B cell (primary cell): ENCODE measurements around the gene CD55. TPM values are rescaled to one million over a fixed set of nuclear protein-coding genes. Genes with fewer than 3 reads are reported as not detected.
"Not testable (repeated sequence)": the region's sequence is repeated elsewhere in the genome, so short reads cannot be mapped to it uniquely, and the experiment has no call there.

Source experiments
- ATAC-seq: fragments of 200-7000 bp; cut with Tn5 transposase; one replicate; pipeline ENCODE4 v1.10.0; 2021; ENCODE audit warnings: low read depth, mild to moderate bottlenecking, moderate number of reproducible peaks, moderate library complexity
- CTCF ChIA-PET: fragments of 350-600 bp; sonication (Branson Sonifier 250); formaldehyde crosslinking; loops from one replicate; lab custom pipeline; 2021; ENCODE audit warnings: antibody characterized with exemption, inconsistent platforms; lab: Charles Lee
- POLR2A ChIA-PET: fragments of 350-600 bp; sonication (Branson Sonifier 250); formaldehyde crosslinking; loops from one replicate; lab custom pipeline; 2021; ENCODE audit warnings: antibody characterized with exemption; lab: Charles Lee
- DNase-seq: peaks from one replicate; pipeline ENCODE4 v3.0.0; 2013
- H2AFZ ChIP-seq: 2 replicates; pipeline ENCODE4 v1.6.1; 2012; ENCODE audit warnings: mild to moderate bottlenecking, low read depth, low read length; ENCODE audit not compliant: insufficient read depth, poor library complexity, severe bottlenecking
- H3K27ac ChIP-seq, 2 donors: 1 replicate in 1 of 2; 2 replicates in 1 of 2; pipeline ENCODE4 v1.5.1; 2012 to 2013; ENCODE audit warnings: low read length in 2 of 2, mild to moderate bottlenecking in 2 of 2, moderate library complexity in 1 of 2
- H3K27me3 ChIP-seq, 4 experiments: fragments of 200-600 bp in 1 of 4; sonication (generic) in 1 of 4; replicated peaks in 1 of 4; 1 replicate in 2 of 4; 2 replicates in 2 of 4; pipeline versions ENCODE4 v1.6.1 to v1.7.0; 2013 to 2016; ENCODE audit warnings: low read length in 3 of 4, mild to moderate bottlenecking in 2 of 4, mixed read lengths in 1 of 4, moderate library complexity in 1 of 4; ENCODE audit not compliant: insufficient read depth in 4 of 4, control insufficient read depth in 3 of 4; ENCODE audit errors: control extremely low read depth in 1 of 4
- H3K36me3 ChIP-seq, 2 experiments: replicated peaks in 1 of 2; 1 replicate in 1 of 2; 2 replicates in 1 of 2; pipeline versions ENCODE4 v1.6.1 to v1.7.1; 2013; ENCODE audit warnings: low read length in 1 of 2; ENCODE audit not compliant: insufficient read depth in 2 of 2, control insufficient read depth in 1 of 2; ENCODE audit errors: control extremely low read depth in 1 of 2, extremely low read depth in 1 of 2
- H3K4me1 ChIP-seq, 2 donors: fragments of 200-600 bp in 1 of 2; sonication (generic) in 1 of 2; 1 replicate in 1 of 2; 2 replicates in 1 of 2; pipeline versions ENCODE4 v1.5.1 to v1.6.1; 2013 to 2017; ENCODE audit warnings: low read length in 2 of 2; ENCODE audit not compliant: control insufficient read depth in 2 of 2, insufficient read depth in 2 of 2
- H3K4me2 ChIP-seq: replicated peaks from 2 replicates; pipeline ENCODE3; 2012; ENCODE audit warnings: mild to moderate bottlenecking, low read depth, low read length; ENCODE audit not compliant: poor library complexity, severe bottlenecking
- H3K4me3 ChIP-seq, 5 experiments: fragments of 200-600 bp in 1 of 5; sonication (generic) in 1 of 5; 1 replicate in 3 of 5; 2 replicates in 2 of 5; pipeline versions ENCODE4 v1.5.1 to v1.7.0; 2011 to 2016; ENCODE audit warnings: low read length in 4 of 5, mild to moderate bottlenecking in 4 of 5, low read depth in 2 of 5, control low read depth in 1 of 5, moderate library complexity in 1 of 5; ENCODE audit not compliant: insufficient read depth in 1 of 5; ENCODE audit errors: control extremely low read depth in 1 of 5, extremely low read depth in 1 of 5
- H3K79me2 ChIP-seq: fragments of 200-600 bp; sonication (generic); one replicate; pipeline ENCODE4 v1.6.0; 2016; ENCODE audit warnings: low read length; ENCODE audit not compliant: control insufficient read depth, insufficient read depth
- H3K9ac ChIP-seq: fragments of 200-600 bp; sonication (generic); 2 replicates; pipeline ENCODE4 v1.6.1; 2017; ENCODE audit warnings: mild to moderate bottlenecking, low read length, moderate library complexity
- H3K9me3 ChIP-seq, 3 donors: one replicate each; pipeline versions ENCODE4 v1.6.1 to v1.7.1; 2013; ENCODE audit warnings: low read length in 2 of 3; ENCODE audit not compliant: control insufficient read depth in 2 of 3, insufficient read depth in 1 of 3; ENCODE audit errors: control extremely low read depth in 1 of 3
- H4K20me1 ChIP-seq: 2 replicates; pipeline ENCODE4 v1.6.0; 2012; ENCODE audit warnings: mild to moderate bottlenecking, low read length; ENCODE audit not compliant: insufficient read depth, control insufficient read depth, poor library complexity, severe bottlenecking
- H3K27ac Mint-ChIP-seq: one replicate; pipeline ENCODE4 v1.8.0; 2021; ENCODE audit warnings: mixed read lengths
- H3K27me3 Mint-ChIP-seq: one replicate; pipeline ENCODE4 v1.8.0; 2021; ENCODE audit warnings: mixed read lengths
- H3K4me1 Mint-ChIP-seq: one replicate; pipeline ENCODE4 v1.8.0; 2021; ENCODE audit warnings: mixed read lengths
- H3K4me3 Mint-ChIP-seq: one replicate; pipeline ENCODE4 v1.8.0; 2021; ENCODE audit warnings: mixed read lengths
- H3K9me3 Mint-ChIP-seq: one replicate; pipeline ENCODE4 v1.8.0; 2022; ENCODE audit warnings: mixed read lengths; ENCODE audit not compliant: insufficient read depth
- EZH2 ChIP-seq: IDR thresholded peaks from 2 replicates; pipeline ENCODE4 v1.6.1; 2012; ENCODE audit warnings: borderline replicate concordance, low read depth, mild to moderate bottlenecking, moderate library complexity, low read length; ENCODE audit not compliant: insufficient read depth, poor library complexity, severe bottlenecking
- WGBS: methylation state at CpG from one replicate; pipeline ENCODE4 v1.1.5; 2013; ENCODE audit warnings: missing lambda C conversion rate; ENCODE audit not compliant: insufficient coverage; 5-methylcytosine and 5-hydroxymethylcytosine counted together
- intact Hi-C: fragments of 100-400 bp; cut with micrococcal nuclease; formaldehyde crosslinking; loops from one replicate; pipeline ENCODE4 v1.10.0; 2022
- polyA plus RNA-seq: library from polyadenylated mRNA; depleted of rRNA; stranded (reverse); fragments of >200 nt; gene quantifications from 2 replicates; pipeline ENCODE4 v1.2.3, GENCODE V29; 2012
- total RNA-seq, 2 donors: library from RNA; stranded (reverse); fragments of 120-200 nt in 1 of 2; gene quantifications; 1 replicate in 1 of 2; 2 replicates in 1 of 2; pipeline versions ENCODE4 v1.2.3 to v1.2.4, GENCODE V29; 2013 to 2022
- TF ChIP-seq, protein P1 (sequence below): fragments of 200-600 bp; IDR thresholded peaks from one replicate; pipeline ENCODE4 v1.8.0; 2022; ENCODE audit warnings: antibody characterized with exemption, mild to moderate bottlenecking

The CD55 gene
- total and polyA plus RNA-seq, 2 donors (not counting 1 experiment from before 2014, with no cell fraction given) = 98.3 to 239 TPM

DNA sequence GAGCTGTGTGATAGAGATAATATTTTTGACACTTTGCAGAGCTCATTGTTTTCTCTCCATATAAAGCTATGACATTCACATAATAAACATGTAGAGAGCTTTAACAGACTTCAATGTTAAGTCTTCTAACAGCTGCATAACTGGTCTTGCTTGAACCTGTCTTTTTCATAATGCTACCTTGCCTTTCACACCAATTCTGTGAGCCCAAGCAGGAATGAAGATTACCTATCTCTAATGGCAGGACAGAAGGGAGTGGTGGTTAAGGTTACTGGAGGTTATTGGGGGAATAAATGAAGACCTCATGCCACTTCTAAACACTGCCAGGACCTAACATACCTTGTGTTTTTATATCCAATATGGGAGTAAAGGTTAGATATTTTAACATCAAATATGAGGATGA is 2.3 kb upstream of the CD55 start:
- Histone ChIP-seq H4K20me1 (peaks cover 22% of the 10 kb centered on the region), H3K79me2 (peaks cover 27% of the 10 kb centered on the region), H3K9me3 (no peaks in the 10 kb centered on the region), H3K9ac (no peak overlapping the region), H3K27me3 (no peaks in the 10 kb centered on the region), H3K4me1 (peaks cover 33 to 39% of the 10 kb centered on the region in 2 donors), H3K4me3 (no peak overlapping the region), H3K36me3 (peaks cover 7 to 17% of the 10 kb centered on the region in 2 experiments), H3K27ac (peak overlapping the region; percentile 2 to 98), H2AFZ (no peak overlapping the region), H3K4me2 (no peak overlapping the region)
- Mint-ChIP-seq H3K9me3 (no peaks in the 10 kb centered on the region), H3K27ac (peak overlapping the region; percentile 95), H3K4me3 (peak overlapping the region; percentile 42), H3K4me1 (peaks cover 55% of the 10 kb centered on the region), H3K27me3 (no peaks in the 10 kb centered on the region)
- ATAC-seq = no peak
- POLR2A ChIA-PET = interaction anchor here (1.3 kb wide), 1 partner anchor 9 kb away, joined by 13 read pairs; no protein-coding TSS in a partner anchor
- TF ChIP-seq, protein P1, sequence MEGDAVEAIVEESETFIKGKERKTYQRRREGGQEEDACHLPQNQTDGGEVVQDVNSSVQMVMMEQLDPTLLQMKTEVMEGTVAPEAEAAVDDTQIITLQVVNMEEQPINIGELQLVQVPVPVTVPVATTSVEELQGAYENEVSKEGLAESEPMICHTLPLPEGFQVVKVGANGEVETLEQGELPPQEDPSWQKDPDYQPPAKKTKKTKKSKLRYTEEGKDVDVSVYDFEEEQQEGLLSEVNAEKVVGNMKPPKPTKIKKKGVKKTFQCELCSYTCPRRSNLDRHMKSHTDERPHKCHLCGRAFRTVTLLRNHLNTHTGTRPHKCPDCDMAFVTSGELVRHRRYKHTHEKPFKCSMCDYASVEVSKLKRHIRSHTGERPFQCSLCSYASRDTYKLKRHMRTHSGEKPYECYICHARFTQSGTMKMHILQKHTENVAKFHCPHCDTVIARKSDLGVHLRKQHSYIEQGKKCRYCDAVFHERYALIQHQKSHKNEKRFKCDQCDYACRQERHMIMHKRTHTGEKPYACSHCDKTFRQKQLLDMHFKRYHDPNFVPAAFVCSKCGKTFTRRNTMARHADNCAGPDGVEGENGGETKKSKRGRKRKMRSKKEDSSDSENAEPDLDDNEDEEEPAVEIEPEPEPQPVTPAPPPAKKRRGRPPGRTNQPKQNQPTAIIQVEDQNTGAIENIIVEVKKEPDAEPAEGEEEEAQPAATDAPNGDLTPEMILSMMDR = no peak
- no peak for TF ChIP-seq EZH2
- CTCF ChIA-PET = interaction anchor here (1.0 kb wide), 1 partner anchor 86 kb away, joined by 3 read pairs; no protein-coding TSS in a partner anchor
- DNase-seq = no peak
- intact Hi-C loops = no loop called here

DNA sequence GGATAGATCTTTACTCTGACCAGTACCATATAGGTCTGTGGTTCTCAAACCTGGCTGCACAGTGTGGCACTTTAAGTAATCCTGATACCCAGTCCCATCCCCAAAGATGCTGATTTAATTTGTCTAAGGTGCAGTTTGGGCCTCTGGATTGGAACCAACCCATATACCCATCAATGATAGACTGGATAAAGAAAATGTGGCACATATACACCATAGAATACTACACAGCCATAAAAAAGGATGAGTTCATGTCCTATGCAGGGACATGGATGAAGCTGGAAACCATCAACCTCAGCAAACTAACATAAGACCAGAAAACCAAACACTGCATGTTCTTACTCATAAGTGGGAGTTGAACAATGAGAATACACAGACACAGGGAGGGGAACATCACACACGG is 1.4 kb upstream of the CD55 start:
- Histone ChIP-seq H3K4me1 (peaks cover 41 to 48% of the 10 kb centered on the region in 2 donors), H3K27ac (peak overlapping the region; percentile 32 to 98)
- intact Hi-C loops = loop anchor here (2.0 to 10.0 kb wide), 6 partner anchors 43 to 765 kb away; partner anchors contain the start of genes CR1 and MAPKAPK2

More for the DNA sequence above, 1.4 kb upstream of the CD55 start:
- not testable (repeated sequence) for H3K9me3 ChIP-seq, H3K4me2 ChIP-seq, H3K9me3 Mint-ChIP-seq, H3K4me3 ChIP-seq, H3K27me3 ChIP-seq, ATAC-seq, H3K9ac ChIP-seq, DNase-seq, H3K27me3 Mint-ChIP-seq, H2AFZ ChIP-seq
- ChIA-PET POLR2A (interaction anchor here (0.7 kb wide), 1 partner anchor 15 kb away, joined by 3 read pairs; no protein-coding TSS in a partner anchor), CTCF (interaction anchor here (0.6 to 3.3 kb wide), 4 partner anchors 10 to 191 kb away, joined by 3 to 35 read pairs (median 6); no protein-coding TSS in a partner anchor)
- peak overlapping the region; percentile 78 for H3K4me3 Mint-ChIP-seq
- peak overlapping the region; percentile 95 for H3K27ac Mint-ChIP-seq
- H3K36me3 ChIP-seq = peaks cover 9 to 25% of the 10 kb centered on the region in 2 experiments
- no CpG with 5 or more reads among the region's 1 CpG for whole genome bisulfite sequencing
- H3K79me2 ChIP-seq = peaks cover 28% of the 10 kb centered on the region
- peaks cover 61% of the 10 kb centered on the region for H3K4me1 Mint-ChIP-seq
- H4K20me1 ChIP-seq = peaks cover 25% of the 10 kb centered on the region
